OCI-LY1 (cell line): ENCODE measurements around the gene SYNE1.

Experiments
- H2AFZ ChIP-seq: fragments of 200-600 bp; sonication (generic), shearing (Covaris generic); 2 replicates; pipeline ENCODE4 v1.6.0; 2014; ENCODE audit warnings: antibody characterized with exemption, mild to moderate bottlenecking, low read length
- H3F3A ChIP-seq: fragments of 200-600 bp; sonication (generic), shearing (Covaris generic); 2 replicates; pipeline ENCODE4 v1.6.0; 2014; ENCODE audit warnings: mild to moderate bottlenecking, antibody characterized with exemption, low read length, moderate library complexity; ENCODE audit not compliant: insufficient read depth
- H3K27ac ChIP-seq: fragments of 200-600 bp; sonication (generic); 2 replicates; pipeline ENCODE4 v1.5.1; 2014; ENCODE audit warnings: low read length, mixed run types, mild to moderate bottlenecking, low read depth; ENCODE audit not compliant: poor library complexity, severe bottlenecking
- H3K27me3 ChIP-seq: fragments of 200-600 bp; sonication (generic); 2 replicates; pipeline ENCODE4 v1.6.0; 2014; ENCODE audit warnings: antibody characterized with exemption, mild to moderate bottlenecking, low read length, moderate library complexity; ENCODE audit not compliant: insufficient read depth
- H3K36me3 ChIP-seq: fragments of 200-600 bp; sonication (generic); 2 replicates; pipeline ENCODE4 v1.6.1; 2014; ENCODE audit warnings: mild to moderate bottlenecking, antibody characterized with exemption, low read length, moderate library complexity, mixed read lengths; ENCODE audit not compliant: insufficient read depth
- H3K4me1 ChIP-seq: fragments of 200-600 bp; sonication (generic); 2 replicates; pipeline ENCODE4 v1.5.1; 2014; ENCODE audit warnings: mild to moderate bottlenecking, low read length, moderate library complexity; ENCODE audit not compliant: insufficient read depth, severe bottlenecking
- H3K4me2 ChIP-seq: fragments of 200-600 bp; sonication (generic), shearing (Covaris generic); 2 replicates; pipeline ENCODE4 v1.6.1; 2014; ENCODE audit warnings: low read length
- H3K4me3 ChIP-seq: fragments of 200-600 bp; sonication (generic); 2 replicates; pipeline ENCODE4 v1.5.1; 2014; ENCODE audit warnings: low read length, low read depth, mild to moderate bottlenecking, mixed read lengths; ENCODE audit not compliant: poor library complexity, severe bottlenecking
- H3K79me2 ChIP-seq: fragments of 200-600 bp; shearing (Covaris generic); 2 replicates; pipeline ENCODE4 v1.6.1; 2016; ENCODE audit warnings: mixed run types, low read length, mixed read lengths; ENCODE audit not compliant: insufficient read depth
- H3K9ac ChIP-seq: fragments of 200-600 bp; sonication (generic), shearing (Covaris generic); 2 replicates; pipeline ENCODE4 v1.6.1; 2014; ENCODE audit warnings: mild to moderate bottlenecking, low read length, mixed read lengths
- H3K9me2 ChIP-seq: fragments of 200-600 bp; sonication (generic), shearing (Covaris generic); 2 replicates; pipeline ENCODE4 v1.6.1; 2014; ENCODE audit warnings: low read depth, mild to moderate bottlenecking, low read length, mixed read lengths
- H3K9me3 ChIP-seq: fragments of 200-600 bp; shearing (Covaris generic); 2 replicates; pipeline ENCODE4 v1.6.1; 2014; ENCODE audit warnings: low read length, mixed read lengths
- H4K20me1 ChIP-seq: fragments of 200-600 bp; sonication (generic), shearing (Covaris generic); 2 replicates; pipeline ENCODE4 v1.6.0; 2016; ENCODE audit warnings: mild to moderate bottlenecking, low read length; ENCODE audit not compliant: insufficient read depth
- CTCF ChIP-seq: fragments of 200-600 bp; sonication (generic), shearing (Covaris generic); IDR thresholded peaks from 2 replicates; pipeline ENCODE4 v1.5.1; 2017; ENCODE audit warnings: mild to moderate bottlenecking, antibody characterized with exemption, low read length, moderate library complexity, mixed read lengths
- EZH2 ChIP-seq: fragments of 200-600 bp; sonication (generic), shearing (Covaris generic); IDR thresholded peaks from 2 replicates; pipeline ENCODE4 v1.8.0; 2017; ENCODE audit warnings: borderline replicate concordance, mixed run types, mild to moderate bottlenecking, antibody characterized with exemption, low read length, moderate library complexity, mixed read lengths

Gene SYNE1

GRCh38 chr6:152117156-152118133 lies 519.7 kb downstream of the SYNE1 start:
- no peaks in the 10 kb centered on the region for H3K9me3 ChIP-seq
- H4K20me1 ChIP-seq: no peaks in the 10 kb centered on the region
- no peak overlapping the region for H3K27ac ChIP-seq
- no peak overlapping the region for H3K4me2 ChIP-seq
- no peaks in the 10 kb centered on the region for H3K79me2 ChIP-seq
- no peak overlapping the region for H3K4me3 ChIP-seq
- no peak overlapping the region for H2AFZ ChIP-seq
- H3K9ac ChIP-seq: no peak overlapping the region
- no peaks in the 10 kb centered on the region for H3K27me3 ChIP-seq
- H3K4me1 ChIP-seq: no peaks in the 10 kb centered on the region
- no peaks in the 10 kb centered on the region for H3F3A ChIP-seq
- H3K36me3 ChIP-seq: peaks cover 29% of the 10 kb centered on the region
- no peaks in the 10 kb centered on the region for H3K9me2 ChIP-seq
- TF ChIP-seq CTCF (no peak), EZH2 (no peak)

GRCh38 chr6:152112491-152113261 lies 524.5 kb downstream of the SYNE1 start:
- Histone ChIP-seq H3K4me3 (no peak overlapping the region), H3K27ac (no peak overlapping the region), H3K4me2 (no peak overlapping the region), H3K9ac (no peak overlapping the region), H2AFZ (no peak overlapping the region), H3K79me2 (no peaks in the 10 kb centered on the region), H3K36me3 (no peaks in the 10 kb centered on the region), H3K9me3 (no peaks in the 10 kb centered on the region), H4K20me1 (no peaks in the 10 kb centered on the region), H3F3A (no peaks in the 10 kb centered on the region), H3K4me1 (no peaks in the 10 kb centered on the region), H3K27me3 (no peaks in the 10 kb centered on the region), H3K9me2 (no peaks in the 10 kb centered on the region)
- no peak for TF ChIP-seq EZH2
- no peak for TF ChIP-seq CTCF

GRCh38 chr6:152110886-152111820 lies 526.0 kb downstream of the SYNE1 start:
- H3K4me2 ChIP-seq: no peak overlapping the region

More at GRCh38 chr6:152110886-152111820, 526.0 kb downstream of the SYNE1 start:
- H3K9ac ChIP-seq: no peak overlapping the region
- H3K79me2 ChIP-seq: no peaks in the 10 kb centered on the region
- no peak overlapping the region for H3K27ac ChIP-seq
- H3K9me2 ChIP-seq: no peaks in the 10 kb centered on the region
- no peaks in the 10 kb centered on the region for H3K36me3 ChIP-seq
- no peaks in the 10 kb centered on the region for H3F3A ChIP-seq
- H4K20me1 ChIP-seq: no peaks in the 10 kb centered on the region
- no peak overlapping the region for H2AFZ ChIP-seq
- no peak overlapping the region for H3K4me3 ChIP-seq
- H3K9me3 ChIP-seq: no peaks in the 10 kb centered on the region
- TF ChIP-seq EZH2: no peak
- no peak for TF ChIP-seq CTCF
- no peaks in the 10 kb centered on the region for H3K4me1 ChIP-seq
- H3K27me3 ChIP-seq: no peaks in the 10 kb centered on the region
